ENCODE data around the gene SNTG2. TPM values are rescaled to one million over a fixed set of nuclear protein-coding genes. Genes with fewer than 3 reads are reported as not detected.

Gene SNTG2
- total RNA-seq, 1 experiment from 2014 or later, result not detected

GRCh38 chr2:1037066-1037465, 86.4 kb downstream of the SNTG2 start:
- no peak for DNase-seq
- POLR2A ChIA-PET, result no interaction called here
- H3K4me3 Mint-ChIP-seq (ENCODE audit: unreplicated experiment), result no peak overlapping the region
- peaks cover 2% of the 10 kb centered on the region for H3K27me3 Mint-ChIP-seq (ENCODE audit: insufficient read depth, unreplicated experiment)
- Histone ChIP-seq H3K27me3 (replicated peaks; ENCODE audit: control insufficient read depth, insufficient read depth, low read length) (no peaks in the 10 kb centered on the region), H3K36me3 (ENCODE audit: control insufficient read depth, insufficient read depth, low read length) (no peaks in the 10 kb centered on the region), H3K9me3 (no peaks in the 10 kb centered on the region), H3K4me1 (no peaks in the 10 kb centered on the region), H3K4me3 (ENCODE audit: low read depth, low read length) (no peak overlapping the region)
- BruUV-seq (replicated peaks), result no TSS peak
- CTCF ChIA-PET, result no interaction called here
- intact Hi-C loops (cut with micrococcal nuclease; ENCODE audit: unreplicated experiment), result no loop called here
- H3K36me3 Mint-ChIP-seq (ENCODE audit: insufficient read depth, unreplicated experiment), result no peaks in the 10 kb centered on the region
- H3K9me3 Mint-ChIP-seq (ENCODE audit: unreplicated experiment), result no peaks in the 10 kb centered on the region
- no peak overlapping the region for H3K27ac Mint-ChIP-seq (ENCODE audit: unreplicated experiment)
- H3K4me1 Mint-ChIP-seq (ENCODE audit: low read depth, unreplicated experiment), result no peaks in the 10 kb centered on the region
- no peak for TF ChIP-seq CTCF (IDR thresholded peaks at IDR 0.05; ENCODE audit: insufficient read depth in 1 of 2, low read depth in 1 of 2, low read length in 1 of 2, severe bottlenecking in 1 of 2, unreplicated experiment in 1 of 2)

GRCh38 chr2:1039549-1039948, 88.9 kb downstream of the SNTG2 start:
- no peaks in the 10 kb centered on the region for H3K4me1 Mint-ChIP-seq (ENCODE audit: low read depth, unreplicated experiment)
- H3K27ac Mint-ChIP-seq (ENCODE audit: unreplicated experiment), result no peak overlapping the region
- no peak for TF ChIP-seq CTCF (IDR thresholded peaks at IDR 0.05; ENCODE audit: insufficient read depth in 1 of 2, low read depth in 1 of 2, low read length in 1 of 2, severe bottlenecking in 1 of 2, unreplicated experiment in 1 of 2)
- no peak for DNase-seq
- ChIA-PET POLR2A (no interaction called here), CTCF (no interaction called here)
- Histone ChIP-seq H3K4me3 (ENCODE audit: low read depth, low read length) (no peak overlapping the region), H3K27me3 (replicated peaks; ENCODE audit: control insufficient read depth, insufficient read depth, low read length) (no peaks in the 10 kb centered on the region), H3K4me1 (no peaks in the 10 kb centered on the region), H3K36me3 (ENCODE audit: control insufficient read depth, insufficient read depth, low read length) (no peaks in the 10 kb centered on the region), H3K9me3 (no peaks in the 10 kb centered on the region)
- H3K36me3 Mint-ChIP-seq (ENCODE audit: insufficient read depth, unreplicated experiment), result no peaks in the 10 kb centered on the region
- H3K27me3 Mint-ChIP-seq (ENCODE audit: insufficient read depth, unreplicated experiment), result peaks cover 2% of the 10 kb centered on the region
- no peaks in the 10 kb centered on the region for H3K9me3 Mint-ChIP-seq (ENCODE audit: unreplicated experiment)
- no TSS peak for BruUV-seq (replicated peaks)
- intact Hi-C loops (cut with micrococcal nuclease; ENCODE audit: unreplicated experiment), result no loop called here
- H3K4me3 Mint-ChIP-seq (ENCODE audit: unreplicated experiment), result no peak overlapping the region

- intact Hi-C loops (cut with micrococcal nuclease; ENCODE audit: unreplicated experiment), result no loop called here
- TF ChIP-seq CTCF (IDR thresholded peaks at IDR 0.05; ENCODE audit: insufficient read depth in 1 of 2, low read depth in 1 of 2, low read length in 1 of 2, severe bottlenecking in 1 of 2, unreplicated experiment in 1 of 2), result no peak
- peaks cover 3% of the 10 kb centered on the region for H3K27me3 Mint-ChIP-seq (ENCODE audit: insufficient read depth, unreplicated experiment)
- ChIA-PET CTCF (no interaction called here), POLR2A (no interaction called here)
- no peaks in the 10 kb centered on the region for H3K36me3 Mint-ChIP-seq (ENCODE audit: insufficient read depth, unreplicated experiment)
- BruUV-seq (replicated peaks), result no TSS peak
- H3K27ac Mint-ChIP-seq (ENCODE audit: unreplicated experiment), result no peak overlapping the region
- peak overlapping the region; percentile 45 for H3K4me3 Mint-ChIP-seq (ENCODE audit: unreplicated experiment)
- no peak for DNase-seq
- no peaks in the 10 kb centered on the region for H3K4me1 Mint-ChIP-seq (ENCODE audit: low read depth, unreplicated experiment)
- Histone ChIP-seq H3K9me3 (no peaks in the 10 kb centered on the region), H3K27me3 (replicated peaks; ENCODE audit: control insufficient read depth, insufficient read depth, low read length) (no peaks in the 10 kb centered on the region), H3K4me1 (no peaks in the 10 kb centered on the region), H3K36me3 (ENCODE audit: control insufficient read depth, insufficient read depth, low read length) (no peaks in the 10 kb centered on the region), H3K4me3 (ENCODE audit: low read depth, low read length) (no peak overlapping the region)
- H3K9me3 Mint-ChIP-seq (ENCODE audit: unreplicated experiment), result peaks cover 13% of the 10 kb centered on the region
Observed at GRCh38 chr2:1041012-1041805, 90.6 kb downstream of the SNTG2 start.
